Liver (tissue), 9 donors: ENCODE measurements around the gene SCN1B. TPM values are rescaled to one million over a fixed set of nuclear protein-coding genes. Genes with fewer than 3 reads are reported as not detected.

Source experiments
- DNase-seq: peaks from one replicate; pipeline ENCODE4 v3.0.0-alpha.2; 2017; ENCODE audit warnings: low spot score
- H3K27ac ChIP-seq, 2 donors: one replicate each; pipeline ENCODE4 v1.7.0; 2013; ENCODE audit warnings: inconsistent platforms in 2 of 2, low read length in 2 of 2, control low read depth in 1 of 2, low read depth in 1 of 2, mild to moderate bottlenecking in 1 of 2
- H3K27me3 ChIP-seq, 4 donors: one replicate each; pipeline versions ENCODE4 v1.6.1 to v1.7.0; 2013; ENCODE audit warnings: low read length in 3 of 4, inconsistent platforms in 1 of 4, mild to moderate bottlenecking in 1 of 4, moderate library complexity in 1 of 4; ENCODE audit not compliant: control insufficient read depth in 4 of 4, insufficient read depth in 4 of 4
- H3K36me3 ChIP-seq, 4 donors: one replicate each; pipeline versions ENCODE4 v1.6.1 to v1.7.0; 2013; ENCODE audit warnings: low read length in 3 of 4, mild to moderate bottlenecking in 3 of 4, low read depth in 1 of 4, moderate library complexity in 1 of 4; ENCODE audit not compliant: control insufficient read depth in 4 of 4, insufficient read depth in 3 of 4
- H3K4me1 ChIP-seq, 4 donors: one replicate each; pipeline versions ENCODE4 v1.6.1 to v1.7.0; 2013; ENCODE audit warnings: low read length in 3 of 4, mild to moderate bottlenecking in 3 of 4, moderate library complexity in 1 of 4; ENCODE audit not compliant: control insufficient read depth in 4 of 4, insufficient read depth in 4 of 4
- H3K4me3 ChIP-seq, 3 donors: one replicate each; pipeline versions ENCODE4 v1.6.1 to v1.7.0; 2013; ENCODE audit warnings: low read length in 3 of 3, control low read depth in 1 of 3, low read depth in 1 of 3, mild to moderate bottlenecking in 1 of 3
- H3K9ac ChIP-seq, 2 donors: one replicate each; pipeline ENCODE4 v1.7.0; 2013; ENCODE audit warnings: low read length in 2 of 2, mild to moderate bottlenecking in 2 of 2, moderate library complexity in 2 of 2, control low read depth in 1 of 2, low read depth in 1 of 2
- H3K9me3 ChIP-seq, 4 donors: one replicate each; pipeline versions ENCODE4 v1.6.1 to v1.7.0; 2013; ENCODE audit warnings: low read length in 3 of 4; ENCODE audit not compliant: control insufficient read depth in 4 of 4
- CTCF ChIP-seq: fragments of 150-350 bp; IDR thresholded peaks from 2 replicates; pipeline ENCODE4 v1.5.1; 2017; ENCODE audit warnings: improper control_type of control experiment, low read depth, low read length; ENCODE audit not compliant: missing input control
- EGR1 ChIP-seq, 2 donors: IDR thresholded peaks; 2 replicates each; pipeline ENCODE4 v1.6.1; 2016 to 2018; ENCODE audit warnings: antibody characterized with exemption in 2 of 2, low read depth in 2 of 2
- FOXA1 ChIP-seq: IDR thresholded peaks from 2 replicates; pipeline ENCODE4 v1.6.1; 2016; ENCODE audit warnings: antibody characterized with exemption
- FOXA2 ChIP-seq: IDR thresholded peaks from 2 replicates; pipeline ENCODE4 v1.6.1; 2016; ENCODE audit warnings: antibody characterized with exemption
- GABPA ChIP-seq, 2 donors: IDR thresholded peaks in 1 of 2; conservative IDR thresholded peaks in 1 of 2; 2 replicates each; pipeline ENCODE4 v1.6.1; 2016; ENCODE audit warnings: antibody characterized with exemption in 2 of 2, mild to moderate bottlenecking in 1 of 2, moderate library complexity in 1 of 2
- HNF4A ChIP-seq, 2 donors: conservative IDR thresholded peaks; 2 replicates each; pipeline ENCODE4 v1.6.1; 2016; ENCODE audit warnings: antibody characterized with exemption in 2 of 2, mild to moderate bottlenecking in 2 of 2
- HNF4G ChIP-seq: IDR thresholded peaks from 2 replicates; pipeline ENCODE4 v1.6.1; 2016; ENCODE audit warnings: antibody characterized with exemption
- JUND ChIP-seq, 2 donors: IDR thresholded peaks; 2 replicates each; pipeline ENCODE4 v1.6.1; 2016; ENCODE audit warnings: antibody characterized with exemption in 2 of 2
- NR2F2 ChIP-seq: IDR thresholded peaks from 2 replicates; pipeline ENCODE4 v1.6.1; 2016; ENCODE audit warnings: antibody characterized with exemption
- RAD21 ChIP-seq, 2 donors: IDR thresholded peaks; 2 replicates each; pipeline ENCODE4 v1.6.1; 2016; ENCODE audit warnings: antibody characterized with exemption in 2 of 2, mild to moderate bottlenecking in 2 of 2
- RXRA ChIP-seq, 2 donors: IDR thresholded peaks; 2 replicates each; pipeline ENCODE4 v1.6.1; 2017 to 2018; ENCODE audit warnings: antibody characterized with exemption in 2 of 2, mild to moderate bottlenecking in 1 of 2
- SP1 ChIP-seq: IDR thresholded peaks from 2 replicates; pipeline ENCODE4 v1.6.1; 2018; ENCODE audit warnings: antibody characterized with exemption, mild to moderate bottlenecking
- TAF1 ChIP-seq: conservative IDR thresholded peaks from 2 replicates; pipeline ENCODE4 v1.6.1; 2016; ENCODE audit warnings: antibody characterized with exemption, mild to moderate bottlenecking
- YY1 ChIP-seq: IDR thresholded peaks from 2 replicates; pipeline ENCODE4 v1.6.1; 2016; ENCODE audit warnings: antibody characterized with exemption, mild to moderate bottlenecking
- ZBTB33 ChIP-seq: IDR thresholded peaks from 2 replicates; pipeline ENCODE4 v1.6.1; 2016; ENCODE audit warnings: antibody characterized with exemption
- WGBS: extraction: QIAGEN DNeasy Blood & Tissue Kit; methylation state at CpG from one replicate; pipeline ENCODE4 v1.1.7; 2013; 5-methylcytosine and 5-hydroxymethylcytosine counted together
- polyA plus RNA-seq, 2 donors: library from polyadenylated mRNA; stranded (reverse) in 1 of 2; unstranded in 1 of 2; fragments of 200-250 nt in 1 of 2; fragments of >200 nt in 1 of 2; fragmentation: Nextera tagmentation in 1 of 2; extraction: Ambion mirVana in 1 of 2; gene quantifications; one replicate each; pipeline versions ENCODE4 v1.2.1 to v1.2.3, GENCODE V29; 2013 to 2015
- total RNA-seq, 2 donors: library from RNA; depleted of rRNA; stranded (reverse); fragments of >200 nt; gene quantifications; one replicate each; pipeline ENCODE4 v1.2.3, GENCODE V29; 2014
- TF ChIP-seq, protein P1 (sequence below): IDR thresholded peaks from 2 replicates; pipeline ENCODE4 v1.6.1; 2016; ENCODE audit warnings: antibody characterized with exemption, mild to moderate bottlenecking
- TF ChIP-seq, protein P2 (sequence below): IDR thresholded peaks from 2 replicates; pipeline ENCODE4 v1.6.1; 2016; ENCODE audit warnings: antibody characterized with exemption
- TF ChIP-seq, protein P3 (sequence below): IDR thresholded peaks from 2 replicates; pipeline ENCODE4 v1.6.1; 2016; ENCODE audit warnings: antibody characterized with exemption
- donor health status: healthy.
- donor health status: healthy.
- donor health status: healthy.
- donor health status: healthy.
- donor health status: healthy.

The SCN1B gene
- total and polyA plus RNA-seq, 4 donors: 1.6 to 5.8 (median 3.4) TPM

- H3K9me3 ChIP-seq: no peaks in the 10 kb centered on the region
These were observed 49.6 kb downstream of the SCN1B start for GRCh38 chr19:35079826-35080225.

More at GRCh38 chr19:35079826-35080225, 49.6 kb downstream of the SCN1B start:
- 84% methylated on average over 14 of the region's 14 CpGs for WGBS
- no peaks in the 10 kb centered on the region for H3K27me3 ChIP-seq
- no peak for TF ChIP-seq EGR1 (IDR thresholded peaks at IDR 0.05; ENCODE audit: low read depth in 2 of 2)
- TF ChIP-seq, protein P1, sequence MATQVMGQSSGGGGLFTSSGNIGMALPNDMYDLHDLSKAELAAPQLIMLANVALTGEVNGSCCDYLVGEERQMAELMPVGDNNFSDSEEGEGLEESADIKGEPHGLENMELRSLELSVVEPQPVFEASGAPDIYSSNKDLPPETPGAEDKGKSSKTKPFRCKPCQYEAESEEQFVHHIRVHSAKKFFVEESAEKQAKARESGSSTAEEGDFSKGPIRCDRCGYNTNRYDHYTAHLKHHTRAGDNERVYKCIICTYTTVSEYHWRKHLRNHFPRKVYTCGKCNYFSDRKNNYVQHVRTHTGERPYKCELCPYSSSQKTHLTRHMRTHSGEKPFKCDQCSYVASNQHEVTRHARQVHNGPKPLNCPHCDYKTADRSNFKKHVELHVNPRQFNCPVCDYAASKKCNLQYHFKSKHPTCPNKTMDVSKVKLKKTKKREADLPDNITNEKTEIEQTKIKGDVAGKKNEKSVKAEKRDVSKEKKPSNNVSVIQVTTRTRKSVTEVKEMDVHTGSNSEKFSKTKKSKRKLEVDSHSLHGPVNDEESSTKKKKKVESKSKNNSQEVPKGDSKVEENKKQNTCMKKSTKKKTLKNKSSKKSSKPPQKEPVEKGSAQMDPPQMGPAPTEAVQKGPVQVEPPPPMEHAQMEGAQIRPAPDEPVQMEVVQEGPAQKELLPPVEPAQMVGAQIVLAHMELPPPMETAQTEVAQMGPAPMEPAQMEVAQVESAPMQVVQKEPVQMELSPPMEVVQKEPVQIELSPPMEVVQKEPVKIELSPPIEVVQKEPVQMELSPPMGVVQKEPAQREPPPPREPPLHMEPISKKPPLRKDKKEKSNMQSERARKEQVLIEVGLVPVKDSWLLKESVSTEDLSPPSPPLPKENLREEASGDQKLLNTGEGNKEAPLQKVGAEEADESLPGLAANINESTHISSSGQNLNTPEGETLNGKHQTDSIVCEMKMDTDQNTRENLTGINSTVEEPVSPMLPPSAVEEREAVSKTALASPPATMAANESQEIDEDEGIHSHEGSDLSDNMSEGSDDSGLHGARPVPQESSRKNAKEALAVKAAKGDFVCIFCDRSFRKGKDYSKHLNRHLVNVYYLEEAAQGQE: no peak
- TF ChIP-seq FOXA2: no peak
- no peak for TF ChIP-seq TAF1
- no peak for TF ChIP-seq YY1
- no peak for TF ChIP-seq SP1
- TF ChIP-seq GABPA (IDR thresholded peaks at IDR 0.05 in 1 of 2, conservative IDR thresholded peaks at IDR 0.05 in 1 of 2): no peak
- TF ChIP-seq HNF4G: no peak
- TF ChIP-seq FOXA1: no peak
- TF ChIP-seq, protein P2, sequence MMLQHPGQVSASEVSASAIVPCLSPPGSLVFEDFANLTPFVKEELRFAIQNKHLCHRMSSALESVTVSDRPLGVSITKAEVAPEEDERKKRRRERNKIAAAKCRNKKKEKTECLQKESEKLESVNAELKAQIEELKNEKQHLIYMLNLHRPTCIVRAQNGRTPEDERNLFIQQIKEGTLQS: no peak
- TF ChIP-seq CTCF: no peak
- TF ChIP-seq, protein P3, sequence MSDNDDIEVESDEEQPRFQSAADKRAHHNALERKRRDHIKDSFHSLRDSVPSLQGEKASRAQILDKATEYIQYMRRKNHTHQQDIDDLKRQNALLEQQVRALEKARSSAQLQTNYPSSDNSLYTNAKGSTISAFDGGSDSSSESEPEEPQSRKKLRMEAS: no peak
- TF ChIP-seq ZBTB33: no peak
- no peak for TF ChIP-seq NR2F2
- no peak for TF ChIP-seq RAD21 (IDR thresholded peaks at IDR 0.05)
- no peak for TF ChIP-seq JUND (IDR thresholded peaks at IDR 0.05)
- no peak for TF ChIP-seq RXRA (IDR thresholded peaks at IDR 0.05)
- TF ChIP-seq HNF4A (conservative IDR thresholded peaks at IDR 0.05): no peak
- H3K36me3 ChIP-seq: no peaks in the 10 kb centered on the region
- H3K27ac ChIP-seq: no peak overlapping the region
- DNase-seq: no peak
- H3K4me1 ChIP-seq: peaks cover 8 to 20% (median 18%) of the 10 kb centered on the region in 4 donors
- H3K9ac ChIP-seq: no peak overlapping the region
- no peak overlapping the region for H3K4me3 ChIP-seq
